ENCODE measurements around the gene TPST2. TPM values are rescaled to one million over a fixed set of nuclear protein-coding genes. Genes with fewer than 3 reads are reported as not detected.

The TPST2 gene
- total RNA-seq, 1 donor from 2014 or later = 56.0 TPM

DNA sequence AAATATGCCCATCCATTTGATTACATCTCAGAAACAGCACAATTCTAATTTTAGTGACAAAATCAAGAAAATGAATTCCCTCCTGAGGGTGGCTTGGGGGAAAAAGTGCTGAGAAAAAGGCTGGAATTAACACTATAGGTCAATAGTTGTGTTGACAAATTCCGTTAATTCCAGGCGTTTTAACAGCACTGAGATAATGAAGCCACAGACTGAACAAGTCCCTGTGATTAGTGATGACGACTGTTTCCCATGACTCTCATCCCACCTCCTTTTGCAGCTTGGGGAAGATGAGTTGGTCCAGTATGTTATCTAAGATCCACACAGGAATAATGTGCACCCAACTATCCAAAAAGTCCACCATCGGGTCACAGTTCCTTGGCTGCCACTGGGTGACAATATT lies 93.5 kb downstream of the TPST2 start:
- DNase-seq (ENCODE audit: low spot score) = no peak

DNA sequence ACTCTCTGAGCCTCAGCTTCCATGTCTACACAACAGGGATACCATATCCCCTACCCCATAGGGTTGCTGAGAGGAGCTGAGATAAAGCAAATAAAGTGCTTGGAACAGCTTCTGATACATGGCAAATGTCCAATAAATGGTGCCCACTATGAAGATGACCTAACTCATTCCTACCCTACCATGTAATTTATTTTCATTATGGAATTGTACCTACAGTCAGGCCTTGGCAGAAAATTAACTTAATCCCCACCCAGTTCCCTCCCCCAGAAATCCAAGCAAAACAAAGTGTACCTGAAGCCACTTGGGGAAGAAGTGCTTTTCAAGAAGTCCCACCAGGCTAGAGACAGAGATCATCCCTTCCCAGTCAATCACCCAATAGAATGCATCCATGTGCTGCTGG lies 95.4 kb downstream of the TPST2 start:
- DNase-seq (ENCODE audit: low spot score) = no peak

DNA sequence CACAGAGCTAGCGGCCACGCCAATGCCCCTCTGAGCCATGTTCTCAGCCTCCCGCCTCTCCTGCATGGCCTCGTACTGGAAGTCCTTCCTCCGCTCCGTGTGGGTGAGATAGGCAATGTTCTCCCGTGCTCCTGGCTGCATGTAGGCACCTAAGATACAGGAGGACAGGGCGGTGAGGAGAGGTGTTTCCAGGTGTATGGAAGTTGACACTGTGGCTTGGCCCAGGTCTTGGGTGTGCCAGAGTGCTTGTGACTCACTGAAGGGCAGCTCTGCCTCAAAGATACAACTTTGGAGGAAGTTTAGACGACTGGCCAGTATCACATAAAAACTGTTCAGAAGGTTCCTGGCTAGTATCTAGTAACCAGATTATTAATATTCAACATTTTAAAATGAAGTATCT lies 97.7 kb downstream of the TPST2 start:
- no peak for DNase-seq (ENCODE audit: low spot score)

DNA sequence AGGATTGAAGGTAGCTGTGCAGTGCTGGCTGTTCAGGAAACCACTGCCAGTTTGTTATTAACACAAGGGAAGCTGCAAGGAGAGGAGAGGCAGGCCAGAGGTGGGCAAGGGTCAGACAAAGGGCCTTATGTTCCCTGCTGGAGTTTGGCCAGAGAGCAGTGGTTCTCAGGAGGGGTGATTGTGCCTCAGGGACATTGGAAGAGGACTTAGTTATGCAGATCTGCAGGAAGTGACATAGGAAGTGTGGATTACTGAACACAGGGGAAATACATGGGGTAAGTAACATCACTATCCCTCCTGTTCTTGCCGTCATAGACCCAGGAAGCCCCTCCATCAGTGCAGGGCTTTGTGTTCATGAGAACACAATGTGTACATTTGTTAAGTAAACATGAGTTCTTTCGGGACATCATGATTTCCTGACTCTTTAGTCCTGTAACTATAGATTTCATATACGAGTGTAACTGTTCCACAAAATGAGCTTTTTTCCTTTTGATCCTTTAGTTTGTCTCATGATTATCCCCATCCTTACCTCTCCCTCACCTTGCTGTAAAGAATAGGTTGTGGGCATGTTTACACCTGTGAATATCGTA lies 100.4 kb downstream of the TPST2 start:
- no peak for DNase-seq (ENCODE audit: low spot score)

DNA sequence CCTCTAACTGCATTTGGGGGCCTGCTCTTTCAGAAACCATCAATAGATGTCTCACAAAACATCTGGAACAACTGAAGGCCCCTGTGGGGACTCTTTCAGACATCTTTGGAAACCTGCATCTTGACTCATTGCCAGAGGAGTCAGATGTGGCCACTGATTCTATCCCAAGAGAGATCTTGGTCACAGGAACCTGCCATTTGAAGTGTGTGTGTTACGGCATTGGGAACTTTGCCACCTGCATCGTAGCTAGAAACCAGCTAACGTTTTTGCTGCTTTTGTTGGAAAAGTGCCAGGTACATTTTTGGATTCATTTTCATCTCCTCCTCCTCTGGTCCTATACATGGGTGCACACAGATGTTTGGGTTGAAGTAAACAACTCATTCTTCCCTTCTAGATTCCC lies 101.9 kb downstream of the TPST2 start:
- no peak for DNase-seq (ENCODE audit: low spot score)

DNA sequence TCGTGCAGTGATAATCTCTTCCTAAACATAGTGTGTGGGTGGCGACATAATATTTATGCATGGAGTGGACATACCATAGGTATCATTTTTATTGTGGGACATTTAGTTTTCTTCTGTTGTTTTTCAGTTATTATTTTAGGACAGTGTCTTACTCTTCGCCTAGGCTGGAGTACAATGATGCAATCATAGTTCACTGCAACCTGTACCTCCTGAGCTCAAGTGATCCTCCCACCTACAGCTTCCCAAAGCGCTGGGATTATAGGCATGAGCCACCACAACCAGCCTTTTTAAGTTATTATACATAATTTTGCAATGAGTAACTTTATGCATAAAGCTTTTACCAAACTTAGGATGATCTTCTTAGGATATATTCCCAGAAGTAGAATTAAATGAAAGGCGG lies 103.5 kb downstream of the TPST2 start:
- no peak for DNase-seq (ENCODE audit: low spot score)

DNA sequence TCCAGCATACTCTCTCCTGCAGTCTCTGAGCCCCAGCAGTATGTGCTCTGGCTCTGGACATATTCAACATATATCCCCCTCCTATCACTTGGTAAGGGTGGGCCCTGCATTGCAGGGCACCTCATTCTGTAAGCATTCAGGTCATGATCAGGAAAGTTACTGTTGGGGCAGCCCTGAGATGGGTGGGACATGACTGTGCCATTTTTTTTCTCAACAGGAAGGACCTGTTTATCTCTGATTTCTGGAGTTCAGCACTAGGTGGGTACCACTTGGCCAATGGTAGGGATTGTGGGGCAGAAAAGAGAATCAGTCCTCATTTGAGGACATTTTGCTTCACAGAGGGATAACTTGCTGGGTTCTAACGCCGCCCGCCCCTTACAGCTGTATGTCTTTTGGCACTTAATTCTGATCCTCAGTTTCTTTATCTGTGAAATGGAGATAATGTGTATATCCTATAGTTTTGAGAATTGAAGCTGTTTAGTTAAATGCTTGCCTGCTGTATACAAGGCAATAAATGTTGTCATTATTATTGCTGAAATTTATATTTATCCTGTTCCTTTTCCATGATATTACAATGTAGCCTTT lies 104.0 kb downstream of the TPST2 start:
- DNase-seq (ENCODE audit: low spot score) = no peak

DNA sequence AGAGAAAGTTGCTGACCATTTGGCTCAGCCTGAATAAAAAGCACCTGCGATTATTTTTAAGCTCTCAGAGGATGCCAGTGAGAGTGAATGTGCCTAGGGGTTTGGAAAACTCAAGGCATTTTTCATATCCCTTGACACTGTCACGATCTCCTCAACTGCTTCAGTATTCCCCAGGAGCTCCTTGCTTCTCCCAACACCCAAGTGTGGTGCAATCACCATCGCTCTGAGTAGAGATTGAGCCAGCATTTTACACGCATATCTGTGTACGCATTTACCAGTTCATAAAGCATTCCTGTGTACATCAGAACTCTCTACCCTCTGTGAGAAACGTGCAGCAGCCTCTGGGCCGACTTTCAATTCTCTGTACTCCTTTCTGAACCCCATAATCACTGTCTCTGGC lies 104.9 kb downstream of the TPST2 start:
- no peak for DNase-seq (ENCODE audit: low spot score)

DNA sequence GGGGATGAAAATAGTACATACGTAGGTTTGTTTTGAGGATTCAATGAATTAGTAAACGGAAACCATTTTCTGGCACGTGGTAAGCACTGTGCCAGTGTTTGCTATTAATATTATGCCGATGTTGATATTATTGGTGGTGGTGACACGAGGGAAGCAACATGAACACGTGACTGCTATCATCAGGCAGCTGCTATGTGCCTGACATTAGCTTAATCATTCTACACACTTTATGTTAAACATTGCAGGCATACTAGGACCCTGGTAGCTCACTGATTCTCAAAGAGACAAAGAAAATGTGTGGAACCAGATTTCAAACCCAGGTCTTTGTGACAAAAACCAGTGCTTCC lies 105.6 kb downstream of the TPST2 start:
- no peak for DNase-seq (ENCODE audit: low spot score)

DNA sequence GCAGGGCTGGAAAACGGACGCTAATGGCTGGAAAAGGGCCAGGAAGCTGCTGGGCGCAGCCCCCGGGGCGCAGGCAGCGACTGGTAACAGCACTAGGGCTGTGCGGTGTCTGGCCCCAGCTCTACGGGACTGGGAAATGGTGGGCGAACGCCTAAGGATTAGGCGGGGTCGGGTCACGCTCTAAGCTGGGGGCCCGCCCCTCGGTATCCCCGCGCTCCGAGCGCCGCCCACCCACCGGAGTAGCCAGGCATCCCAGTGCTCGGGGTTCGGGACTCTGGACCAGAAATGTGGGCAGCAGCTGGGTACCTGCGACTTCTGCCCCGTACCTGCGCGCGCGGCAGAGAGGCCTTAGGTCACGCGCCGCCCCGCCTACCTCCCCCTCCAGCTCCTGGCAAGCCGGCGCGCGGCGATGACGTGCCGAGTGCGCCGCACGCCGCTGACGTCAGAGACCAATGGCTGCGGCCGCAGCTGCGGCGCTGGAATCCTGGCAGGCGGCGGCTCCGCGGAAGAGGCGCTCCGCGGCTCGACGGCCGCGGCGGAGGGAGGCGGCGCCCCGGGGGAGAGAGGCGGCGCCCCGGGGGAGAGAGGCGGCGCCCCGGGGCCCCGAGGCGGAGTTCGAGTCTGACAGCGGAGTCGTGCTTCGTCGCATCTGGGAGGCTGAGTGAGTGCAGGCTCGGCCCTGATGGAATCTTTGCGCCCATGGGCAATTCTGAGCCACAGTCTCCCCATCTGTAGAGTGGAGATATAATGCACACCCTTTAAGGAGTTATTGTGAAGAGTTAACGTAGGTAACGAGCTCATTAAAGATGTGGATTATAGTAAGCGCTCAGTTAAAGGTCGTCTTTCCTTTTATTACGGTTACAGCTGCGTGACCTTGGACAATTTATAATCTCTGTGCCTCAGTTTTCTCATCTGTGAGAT lies 106.2 kb downstream of the TPST2 start, which contains the start of the genes HPS4 and SRRD:
TSS of gene HPS4 (minus strand) at position 345 of the 921 bp plus-strand sequence. CDS start 2,021 bp downstream, outside the sequence.
TSS of gene SRRD (plus strand) at position 439 of the 921 bp plus-strand sequence. CDS start at position 453, 14 bp downstream.
- DNase-seq (ENCODE audit: low spot score) = peak; percentile 92

DNA sequence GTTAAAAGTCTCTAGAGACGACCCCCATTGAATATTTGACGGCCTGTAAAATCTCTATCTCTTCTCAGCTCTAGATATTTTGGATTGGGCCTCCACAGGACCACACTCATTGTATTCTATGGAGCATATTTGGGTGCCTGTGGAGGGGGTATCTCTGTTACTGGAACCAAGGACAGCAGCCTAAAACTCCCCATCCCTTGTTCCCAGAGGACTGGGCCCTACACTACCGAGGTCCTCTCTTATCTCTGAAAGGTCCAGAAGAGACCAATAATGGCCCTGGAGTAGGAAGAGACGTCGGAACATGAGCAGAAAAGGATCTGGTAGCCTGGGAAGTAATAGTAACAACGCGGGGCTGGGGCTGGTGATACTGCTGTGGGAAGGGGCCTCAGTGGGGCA lies 106.9 kb downstream of the TPST2 start:
- no peak for DNase-seq (ENCODE audit: low spot score)

DNA sequence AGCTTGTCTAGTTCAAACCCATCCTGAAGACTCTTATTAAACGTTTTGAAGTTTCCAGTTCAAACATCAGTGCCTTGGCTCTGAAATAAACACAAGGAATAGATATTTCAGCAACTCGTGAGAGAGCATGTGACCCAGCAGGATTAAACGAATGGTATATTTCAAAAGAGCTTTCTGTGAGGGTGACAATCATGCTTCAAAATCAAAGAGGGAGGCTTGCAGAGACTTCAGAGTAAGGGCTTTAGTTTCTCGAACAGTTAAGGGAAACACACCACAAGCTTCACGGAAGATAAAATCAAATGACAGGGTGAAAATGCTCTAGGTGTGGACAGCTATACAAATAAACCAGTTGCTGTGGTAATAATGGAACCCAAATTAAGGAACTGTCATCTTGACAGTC lies 107.8 kb downstream of the TPST2 start:
- DNase-seq (ENCODE audit: low spot score) = no peak

DNA sequence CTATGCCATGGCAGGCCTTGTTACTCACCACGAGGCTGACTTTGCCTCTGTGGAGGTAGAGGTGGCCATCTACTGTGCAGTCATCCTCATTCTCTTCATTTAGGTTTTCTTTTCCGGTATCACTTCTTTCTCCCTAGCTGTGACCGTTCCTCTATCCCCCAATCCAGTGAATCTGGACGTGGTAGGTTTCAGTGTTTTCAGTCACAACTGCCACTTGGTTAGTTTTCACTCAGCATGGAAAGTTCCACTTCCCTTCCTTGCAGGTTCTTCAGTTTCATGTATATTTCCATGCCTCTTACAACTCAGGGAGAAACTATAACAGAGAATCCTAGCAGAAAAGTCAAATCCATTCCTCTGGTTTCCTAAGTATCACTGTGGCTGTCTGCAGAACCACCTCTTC lies 108.2 kb downstream of the TPST2 start:
- DNase-seq (ENCODE audit: low spot score) = no peak

DNA sequence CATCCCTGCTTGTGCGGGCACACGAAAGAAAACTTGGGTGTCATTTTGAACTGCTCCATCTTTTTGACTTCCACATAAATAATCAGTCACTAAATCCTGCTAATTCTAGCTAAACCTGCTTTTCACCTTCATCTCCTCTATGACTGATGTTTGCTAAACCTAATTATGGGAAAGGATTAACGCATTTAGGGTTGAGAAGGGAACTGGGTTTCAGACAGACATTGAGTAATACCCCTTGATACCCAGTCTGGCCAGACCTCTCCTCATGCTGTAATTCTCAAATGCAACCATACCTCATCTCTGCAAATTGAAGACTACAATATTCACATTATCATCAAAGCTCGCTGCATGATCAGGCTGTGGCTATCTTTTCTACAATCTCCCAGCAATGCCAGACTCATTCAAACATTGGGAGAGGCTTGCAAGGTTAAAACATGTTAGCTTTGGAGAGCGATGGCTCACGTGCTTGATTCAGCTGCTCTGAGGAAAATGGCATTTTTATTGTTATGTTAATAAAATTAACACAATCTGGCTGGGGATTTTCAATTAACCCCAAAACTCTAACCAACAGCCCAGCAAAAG lies 108.7 kb downstream of the TPST2 start:
- DNase-seq (ENCODE audit: low spot score) = no peak

DNA sequence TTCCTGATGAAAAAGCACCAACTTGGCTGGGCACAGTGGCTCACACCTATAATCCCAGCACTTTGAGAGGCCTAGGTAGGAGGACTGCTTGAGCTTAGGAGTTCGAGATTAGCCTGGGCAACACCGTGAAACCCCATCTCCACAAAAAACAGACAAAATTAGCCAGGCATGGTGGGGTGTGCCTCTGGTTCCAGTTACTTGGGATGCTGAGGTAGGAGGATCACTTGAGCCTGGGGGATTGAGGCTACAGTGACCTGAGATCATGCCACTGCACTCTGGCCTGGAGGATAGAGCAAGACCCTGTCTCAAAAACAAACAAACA lies 109.4 kb downstream of the TPST2 start:
- DNase-seq (ENCODE audit: low spot score) = no peak

DNA sequence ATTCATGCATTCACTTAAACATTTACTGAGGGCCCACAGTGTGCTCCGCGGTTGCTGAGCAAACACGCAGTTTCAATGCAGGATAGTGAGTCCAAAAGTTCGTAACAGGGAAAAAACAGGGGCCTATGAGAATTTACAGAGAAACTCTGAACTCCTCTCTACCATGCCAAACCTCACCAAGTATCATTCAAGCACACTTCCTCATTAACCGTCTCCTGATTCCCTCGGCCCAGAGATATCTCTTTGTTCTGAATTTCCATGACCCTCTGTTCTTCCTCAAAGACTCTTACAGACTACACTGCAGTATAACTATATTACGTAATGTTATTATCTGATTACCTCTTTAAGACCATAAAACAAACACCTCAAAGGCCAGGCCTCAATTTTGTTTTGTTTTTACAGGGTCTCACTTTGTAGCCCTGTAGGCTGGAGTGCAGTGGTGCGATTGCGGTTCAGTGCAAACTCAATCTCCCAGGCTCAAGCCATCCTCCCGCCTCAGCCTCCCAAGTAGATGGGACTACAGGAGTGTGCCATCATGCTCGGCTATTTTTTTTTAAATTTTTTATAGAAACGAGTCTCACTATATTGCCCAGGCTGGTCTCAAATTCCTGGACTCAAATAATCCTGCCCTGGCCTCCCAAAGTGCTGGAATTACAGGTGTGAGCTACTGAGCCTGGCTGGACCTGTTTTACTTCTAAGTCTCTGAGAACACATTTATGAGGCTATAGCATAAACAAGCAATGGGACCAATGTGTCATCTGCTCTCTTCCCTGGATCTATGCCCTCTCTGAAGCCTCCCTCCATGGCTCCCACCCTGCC lies 109.9 kb downstream of the TPST2 start:
- DNase-seq (ENCODE audit: low spot score) = no peak

DNA sequence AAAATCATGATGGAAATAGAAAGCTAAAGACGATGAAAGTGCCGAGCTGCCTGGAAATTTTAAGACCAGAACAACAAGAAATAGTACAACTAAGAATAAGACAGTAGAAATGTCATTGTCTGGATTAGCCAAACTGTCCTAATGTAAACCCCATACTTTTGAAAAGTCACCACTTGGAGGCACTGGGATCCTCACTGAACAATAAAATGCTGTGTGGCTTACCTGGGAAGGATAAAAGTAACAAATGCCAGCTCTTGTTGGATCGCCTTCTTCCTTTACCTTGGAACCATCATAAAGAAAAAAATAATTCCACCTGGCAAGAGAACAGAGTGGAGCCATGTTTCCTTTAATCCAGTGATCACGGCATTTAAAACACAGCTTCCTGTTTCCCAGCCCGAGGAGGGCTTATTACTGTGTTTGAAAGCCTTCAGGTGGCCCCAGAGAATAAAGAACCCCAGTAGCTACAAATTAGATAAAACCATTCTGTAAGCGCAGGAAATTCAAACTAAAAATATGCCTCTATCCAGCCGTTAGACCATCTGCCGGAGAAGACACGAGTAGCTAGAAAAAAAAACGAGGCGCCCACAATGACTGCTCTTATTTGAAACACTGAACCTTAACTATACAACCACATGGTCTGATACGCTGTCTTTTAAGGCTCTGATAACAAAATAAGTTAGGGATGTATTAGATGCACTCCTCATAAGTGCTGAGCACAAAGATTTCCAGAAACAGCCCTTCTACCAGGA lies 110.7 kb downstream of the TPST2 start:
- DNase-seq (ENCODE audit: low spot score) = no peak

DNA sequence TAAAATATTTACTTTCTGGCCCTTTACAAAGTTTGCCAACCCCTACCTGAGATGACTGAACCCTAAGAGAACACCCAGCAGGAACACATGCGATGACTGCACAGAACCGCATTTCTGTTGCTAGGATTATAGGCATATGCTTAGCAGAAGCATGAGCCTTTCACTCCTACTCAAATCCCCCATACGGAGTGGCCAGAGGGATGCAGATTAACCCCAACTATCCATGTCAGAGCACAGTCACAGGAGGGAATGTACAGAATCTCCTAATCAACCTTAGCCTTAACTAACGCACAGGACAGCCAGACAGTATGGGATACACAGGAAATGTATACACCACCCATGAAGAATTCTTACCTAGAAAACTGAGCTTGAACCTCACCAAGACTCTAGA lies 112.6 kb downstream of the TPST2 start:
- DNase-seq (ENCODE audit: low spot score) = no peak

DNA sequence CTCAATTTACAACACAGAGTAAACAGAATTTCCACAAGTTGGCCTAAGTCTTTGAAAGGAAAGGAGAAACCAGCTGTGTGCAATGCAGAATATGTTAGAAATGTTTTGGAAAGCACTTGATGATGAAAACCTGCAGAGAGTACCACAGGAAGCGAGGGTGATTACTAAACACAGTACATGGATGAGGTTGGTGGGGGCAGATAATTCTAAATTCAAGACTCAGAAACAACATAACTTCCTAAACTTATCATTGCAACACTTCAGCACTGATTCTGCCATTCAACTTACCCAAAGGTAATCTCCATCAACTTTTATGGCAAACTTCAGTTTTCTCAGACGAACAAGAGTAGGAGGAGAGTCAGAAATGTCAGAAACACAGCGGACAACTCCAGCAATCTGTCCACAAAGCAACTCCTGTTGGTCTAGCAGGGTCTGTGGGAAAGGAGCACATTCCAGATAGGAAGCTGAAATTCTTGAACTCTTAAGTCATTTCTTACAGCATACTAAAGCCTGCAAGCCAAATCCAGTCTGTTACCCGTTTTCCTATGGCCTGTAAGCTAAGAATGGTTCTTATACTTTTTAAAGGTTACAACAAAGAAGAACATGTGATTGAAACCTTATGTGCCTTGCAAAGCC lies 113.1 kb downstream of the TPST2 start:
- DNase-seq (ENCODE audit: low spot score) = no peak

DNA sequence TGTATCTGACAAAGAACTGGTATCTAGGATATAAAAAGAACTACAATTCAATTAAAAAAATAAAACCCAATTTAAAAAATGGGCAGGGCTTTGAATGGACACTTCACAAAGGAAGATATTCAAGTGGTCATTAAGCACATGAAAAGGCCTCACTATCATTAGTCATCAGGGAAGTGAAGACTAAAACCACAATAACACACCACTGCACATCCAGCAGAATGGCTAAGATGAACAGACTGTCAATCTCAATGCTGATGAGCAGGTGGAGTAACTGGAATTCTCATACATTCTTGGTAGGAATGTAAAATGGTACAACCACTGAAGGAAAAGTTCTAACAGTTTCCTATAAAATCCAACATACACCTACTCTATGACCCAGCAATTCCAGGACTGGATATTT lies 115.2 kb downstream of the TPST2 start:
- DNase-seq (ENCODE audit: low spot score) = no peak
